HepG2 (cell line): Measurements from ENCODE around the gene ZFX. TPM values are rescaled to one million over a fixed set of nuclear protein-coding genes. Genes with fewer than 3 reads are reported as not detected.

Experiments
- ATAC-seq: fragments of 200-7000 bp; cut with Tn5 transposase; 3 replicates; pipeline ENCODE4 v1.9.1; 2020; ENCODE audit warnings: mild to moderate bottlenecking, moderate library complexity
- BruUV-seq: library from RNA; stranded (reverse); fragments of 400-500 nt; replicated peaks from 2 replicates; lab custom pipeline; 2021; lab: Mats Ljungman, UMichigan
- CTCF ChIA-PET: fragments of 300-600 bp; formaldehyde crosslinking; extraction: SDS; loops from one replicate; lab custom pipeline; 2021; ENCODE audit warnings: low total read pairs, inconsistent platforms, low intra/inter-chr PET ratio; lab: Yijun Ruan, JAX
- POLR2A ChIA-PET: fragments of 350-600 bp; sonication (Branson Sonifier 250); formaldehyde crosslinking; loops from one replicate; lab custom pipeline; 2020; ENCODE audit warnings: antibody characterized with exemption, inconsistent platforms; lab: Yijun Ruan, JAX
- DNase-seq: peaks from one replicate; pipeline ENCODE4 v3.0.0-alpha.2; 2015; ENCODE audit warnings: low spot score
- FAIRE-seq: peaks from 3 replicates; lab custom pipeline; 2011; peaks lifted over from hg19 to GRCh38; lab: Jason Lieb, UNC
- H2AFZ ChIP-seq: one replicate; pipeline ENCODE4 v1.6.1; 2011; ENCODE audit warnings: low read length, inconsistent platforms
- H3K27ac ChIP-seq: fragments of 300-600 bp; 3 replicates; pipeline ENCODE4 v1.8.0; 2011; ENCODE audit warnings: mixed run types, mild to moderate bottlenecking, mixed read lengths, low read length, inconsistent platforms; ENCODE audit not compliant: insufficient read depth; ENCODE audit errors: extremely low read length
- H3K27me3 ChIP-seq, 2 experiments: fragments of 200-600 bp in 1 of 2; 2 replicates in 1 of 2; 3 replicates in 1 of 2; pipeline versions ENCODE4 v1.6.0 to v1.8.0; 2011; ENCODE audit warnings: low read length in 2 of 2, mild to moderate bottlenecking in 2 of 2, moderate library complexity in 2 of 2, inconsistent platforms in 1 of 2; ENCODE audit not compliant: insufficient read depth in 2 of 2, control insufficient read depth in 1 of 2
- H3K36me3 ChIP-seq, 2 experiments: fragments of 200-600 bp in 1 of 2; replicated peaks in 1 of 2; 2 replicates in 1 of 2; 3 replicates in 1 of 2; pipeline versions ENCODE4 v1.5.1 to v1.8.0; 2011; ENCODE audit warnings: low read length in 2 of 2, inconsistent platforms in 1 of 2; ENCODE audit not compliant: insufficient read depth in 2 of 2, control insufficient read depth in 1 of 2
- H3K4me1 ChIP-seq: 2 replicates; pipeline ENCODE4 v1.5.1; 2012; ENCODE audit warnings: low read length, inconsistent platforms; ENCODE audit not compliant: insufficient read depth
- H3K4me2 ChIP-seq: 2 replicates; pipeline ENCODE4 v1.6.0; 2011; ENCODE audit warnings: low read depth, low read length, inconsistent platforms
- H3K4me3 ChIP-seq, 3 experiments: fragments of 200-600 bp in 1 of 3; sonication (generic), shearing (Covaris generic) in 1 of 3; replicated peaks in 1 of 3; 2 replicates each; pipeline ENCODE4 v1.5.1; 2011 to 2016; ENCODE audit warnings: low read length in 3 of 3, inconsistent platforms in 2 of 3, low read depth in 2 of 3, mild to moderate bottlenecking in 2 of 3, control low read depth in 1 of 3, mixed read lengths in 1 of 3; ENCODE audit not compliant: insufficient read depth in 1 of 3
- H3K79me2 ChIP-seq: one replicate; pipeline ENCODE4 v1.6.1; 2011; ENCODE audit warnings: low read length, inconsistent platforms; ENCODE audit not compliant: insufficient read depth
- H3K9ac ChIP-seq: 2 replicates; pipeline ENCODE4 v1.6.0; 2011; ENCODE audit warnings: mild to moderate bottlenecking, low read depth, low read length, inconsistent platforms; ENCODE audit not compliant: insufficient read depth
- H3K9me3 ChIP-seq: 2 replicates; pipeline ENCODE4 v1.5.1; 2012; ENCODE audit warnings: mild to moderate bottlenecking, low read length
- H4K20me1 ChIP-seq: 2 replicates; pipeline ENCODE4 v1.6.0; 2011; ENCODE audit warnings: inconsistent platforms, mild to moderate bottlenecking, low read length, moderate library complexity; ENCODE audit not compliant: insufficient read depth
- FOSL2 ChIP-seq: sonication (generic); formaldehyde crosslinking; IDR thresholded peaks from 2 replicates; pipeline ENCODE4 v1.4.0; 2020; ENCODE audit warnings: missing genetic modification reagents
- PITX1 ChIP-seq: sonication (generic); formaldehyde crosslinking; IDR thresholded peaks from 2 replicates; pipeline ENCODE4 v1.5.1; 2020; ENCODE audit warnings: mild to moderate bottlenecking, missing genetic modification reagents
- SP4 ChIP-seq: sonication (generic); formaldehyde crosslinking; IDR thresholded peaks from 2 replicates; pipeline ENCODE4 v1.8.1; 2023; ENCODE audit warnings: mild to moderate bottlenecking, missing genetic modification reagents
- YEATS2 ChIP-seq: sonication (generic); formaldehyde crosslinking; IDR thresholded peaks from 2 replicates; pipeline ENCODE4 v1.4.0; 2020; ENCODE audit warnings: missing genetic modification reagents, borderline replicate concordance
- ZNF263 ChIP-seq: sonication (generic); formaldehyde crosslinking; IDR thresholded peaks from 2 replicates; pipeline ENCODE4 v1.4.0; 2020; ENCODE audit warnings: missing genetic modification reagents
- ZNF354B ChIP-seq: sonication (generic); formaldehyde crosslinking; IDR thresholded peaks from 2 replicates; pipeline ENCODE4 v1.8.0; 2022; ENCODE audit warnings: mild to moderate bottlenecking, missing genetic modification reagents
- ZNF782 ChIP-seq: sonication (generic); formaldehyde crosslinking; IDR thresholded peaks from 2 replicates; pipeline ENCODE4 v1.4.0; 2020; ENCODE audit warnings: missing genetic modification reagents, mild to moderate bottlenecking, borderline replicate concordance
- ZNF792 ChIP-seq: IDR thresholded peaks from 2 replicates; pipeline ENCODE4 v1.6.1; 2016
- ZSCAN29 ChIP-seq: sonication (generic); formaldehyde crosslinking; conservative IDR thresholded peaks from 2 replicates; pipeline ENCODE4 v1.4.0; 2020; ENCODE audit warnings: mild to moderate bottlenecking, missing genetic modification reagents
- WGBS: methylation state at CpG from one replicate; pipeline ENCODE4 v1.1.6; 2017; ENCODE audit warnings: low lambda C conversion rate; 5-methylcytosine and 5-hydroxymethylcytosine counted together
- in situ Hi-C: cut with HindIII; loops from 2 replicates; pipeline ENCODE4 v1.10.0; 2017; ENCODE audit warnings: low pct_unique_long_range_greater_than_20kb; ENCODE audit not compliant: extremely low pct_ligation_motif_present
- intact Hi-C: fragments of 100-400 bp; cut with micrococcal nuclease; formaldehyde crosslinking; loops from one replicate; pipeline ENCODE4 v1.10.0; 2022; ENCODE audit not compliant: unreplicated experiment
- polyA plus RNA-seq, 8 experiments: library from polyadenylated mRNA; depleted of rRNA in 3 of 8; stranded (reverse) in 7 of 8; unstranded in 1 of 8; fragments of >200 nt; fragmentation: Illumina TruSeq in 4 of 8; extraction: Trizol in 4 of 8; gene quantifications; 2 replicates each; pipeline versions ENCODE4 v1.2.1 to v1.2.3, GENCODE V29; 2011 to 2016; ENCODE audit warnings: low read depth in 4 of 8, missing spikeins in 1 of 8, mixed read lengths in 1 of 8; ENCODE audit not compliant: insufficient read depth in 1 of 8
- total RNA-seq, 5 experiments: library from RNA; depleted of rRNA; stranded (reverse); fragments of >200 nt; fragmentation: Illumina TruSeq; extraction: Trizol; gene quantifications; 2 replicates each; pipeline ENCODE4 v1.2.3, GENCODE V29; 2016; ENCODE audit warnings: low read depth in 1 of 5
- TF ChIP-seq, protein P1 (sequence below): sonication (generic); formaldehyde crosslinking; IDR thresholded peaks from 2 replicates; pipeline ENCODE4 v1.5.1; 2020; ENCODE audit warnings: missing genetic modification reagents, mild to moderate bottlenecking, borderline replicate concordance
- TF ChIP-seq, protein P2 (sequence below): IDR thresholded peaks from 2 replicates; pipeline ENCODE4 v1.6.1; 2016; ENCODE audit warnings: low read depth, borderline replicate concordance

ZFX gene
- total and polyA plus RNA-seq, 2 of the 13 experiments (the other 11 are each of a cell fraction or from before 2014, with no cell fraction given) = 13.8 to 37.3 TPM

DNA sequence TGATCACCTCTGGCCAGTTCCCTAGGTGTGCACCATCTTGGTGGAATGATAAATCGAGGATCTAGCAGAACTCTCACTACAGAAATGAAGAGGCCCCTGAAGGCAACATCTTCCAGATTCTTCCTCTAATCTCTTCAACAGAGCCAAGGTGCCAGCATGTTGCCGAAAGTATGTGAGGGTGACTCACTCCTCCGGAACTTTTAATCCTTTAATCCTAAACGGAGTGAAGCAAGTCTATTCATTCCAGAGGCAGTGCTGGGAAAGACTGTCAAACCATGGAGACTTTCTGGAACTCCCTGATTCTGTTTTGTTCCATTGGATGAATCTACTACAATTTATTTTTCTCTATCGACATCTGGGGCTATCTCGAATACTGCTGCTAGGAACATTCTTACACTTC is 95.7 kb downstream of the ZFX start (continued):
- TF ChIP-seq PITX1 = no peak
- no peak for TF ChIP-seq ZNF792
- TF ChIP-seq YEATS2 (CRISPR knock-in tag) = no peak
- TF ChIP-seq, protein P1, sequence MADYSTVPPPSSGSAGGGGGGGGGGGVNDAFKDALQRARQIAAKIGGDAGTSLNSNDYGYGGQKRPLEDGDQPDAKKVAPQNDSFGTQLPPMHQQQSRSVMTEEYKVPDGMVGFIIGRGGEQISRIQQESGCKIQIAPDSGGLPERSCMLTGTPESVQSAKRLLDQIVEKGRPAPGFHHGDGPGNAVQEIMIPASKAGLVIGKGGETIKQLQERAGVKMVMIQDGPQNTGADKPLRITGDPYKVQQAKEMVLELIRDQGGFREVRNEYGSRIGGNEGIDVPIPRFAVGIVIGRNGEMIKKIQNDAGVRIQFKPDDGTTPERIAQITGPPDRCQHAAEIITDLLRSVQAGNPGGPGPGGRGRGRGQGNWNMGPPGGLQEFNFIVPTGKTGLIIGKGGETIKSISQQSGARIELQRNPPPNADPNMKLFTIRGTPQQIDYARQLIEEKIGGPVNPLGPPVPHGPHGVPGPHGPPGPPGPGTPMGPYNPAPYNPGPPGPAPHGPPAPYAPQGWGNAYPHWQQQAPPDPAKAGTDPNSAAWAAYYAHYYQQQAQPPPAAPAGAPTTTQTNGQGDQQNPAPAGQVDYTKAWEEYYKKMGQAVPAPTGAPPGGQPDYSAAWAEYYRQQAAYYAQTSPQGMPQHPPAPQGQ (CRISPR knock-in tag) = no peak
- no peak for TF ChIP-seq FOSL2 (CRISPR knock-in tag)
- TF ChIP-seq SP4 = no peak

DNA sequence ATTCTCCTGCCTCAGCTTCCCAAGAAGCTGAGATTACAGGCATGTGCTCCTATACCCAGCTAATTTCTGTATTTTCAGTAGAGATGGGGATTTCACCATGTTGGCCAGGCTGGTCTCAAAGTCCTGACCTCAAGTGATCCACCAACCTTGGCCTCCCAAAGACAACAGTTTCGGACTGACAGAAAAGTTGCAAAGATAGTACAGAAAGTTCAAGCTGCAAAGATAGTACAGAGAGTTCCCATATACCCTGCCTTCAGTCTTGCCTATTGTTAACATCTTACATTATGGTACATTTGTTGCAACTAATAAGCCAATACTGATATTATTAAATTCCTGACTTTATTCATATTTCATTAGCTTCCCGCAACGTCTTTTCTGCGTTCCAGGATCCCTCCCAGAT is 98.5 kb downstream of the ZFX start:
- Histone ChIP-seq H3K9ac (no peak overlapping the region), H3K4me2 (no peak overlapping the region), H3K9me3 (no peaks in the 10 kb centered on the region), H3K4me1 (peaks cover 41% of the 10 kb centered on the region), H3K36me3 (no peaks in the 10 kb centered on the region), H2AFZ (no peak overlapping the region), H3K27ac (no peak overlapping the region), H3K79me2 (no peaks in the 10 kb centered on the region), H3K4me3 (no peak overlapping the region), H4K20me1 (no peaks in the 10 kb centered on the region), H3K27me3 (no peaks in the 10 kb centered on the region)
- in situ Hi-C loops (no loop called here), intact Hi-C loops (loop anchor here (10.0 kb wide), 2 partner anchors 53 to 333 kb away; no protein-coding TSS in a partner anchor)
- WGBS = 94% methylated on average over 3 of the region's 4 CpGs
- no peak for TF ChIP-seq ZSCAN29
- TF ChIP-seq ZNF354B = no peak
- TF ChIP-seq ZNF782 = no peak
- TF ChIP-seq ZNF263 (CRISPR knock-in tag) = no peak
- TF ChIP-seq, protein P2, sequence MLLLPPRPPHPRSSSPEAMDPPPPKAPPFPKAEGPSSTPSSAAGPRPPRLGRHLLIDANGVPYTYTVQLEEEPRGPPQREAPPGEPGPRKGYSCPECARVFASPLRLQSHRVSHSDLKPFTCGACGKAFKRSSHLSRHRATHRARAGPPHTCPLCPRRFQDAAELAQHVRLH = no peak
- POLR2A ChIA-PET = no interaction called here
- BruUV-seq = no TSS peak
- no peak for DNase-seq
- no peak for ATAC-seq
- FAIRE-seq = peak; percentile 8
- CTCF ChIA-PET = no interaction called here
